Right lobe of liver (tissue), 4 donors: ENCODE measurements around the gene FUT4.
"Not testable (repeated sequence)": the region's sequence is repeated elsewhere in the genome, so short reads cannot be mapped to it uniquely, and the experiment has no call there.

Experiments
- CTCF ChIP-seq, 4 donors: fragments of 200-600 bp in 3 of 4; fragments of 450-650 bp in 1 of 4; IDR thresholded peaks; one replicate each; pipeline versions ENCODE4 v1.5.1 to v1.8.0; 2016 to 2022; ENCODE audit warnings: antibody characterized with exemption in 4 of 4, mild to moderate bottlenecking in 2 of 4
- POLR2A ChIP-seq: fragments of 450-650 bp; IDR thresholded peaks from one replicate; pipeline ENCODE4 v1.6.1; 2017; ENCODE audit warnings: antibody characterized with exemption, mild to moderate bottlenecking
- donor health status: DM: no; HTN: no; CAD: no.
- donor health status: DM: no; HTN: no; CAD: no.
- donor health status: DM: no; HTN: yes; CAD: no.

GRCh38 chr11:94506513-94506912, 37.2 kb upstream of the FUT4 start:
- TF ChIP-seq CTCF (IDR thresholded peaks at IDR 0.05); POLR2A: not testable (repeated sequence)
